Fibroblast of villous mesenchyme (primary cell): ENCODE results near the gene SPTB. TPM values are rescaled to one million over a fixed set of nuclear protein-coding genes. Genes with fewer than 3 reads are reported as not detected.

Experiments used
- DNase-seq: peaks from one replicate; pipeline ENCODE4 v3.0.0-alpha.2; 2010; ENCODE audit warnings: low read depth
- H3K4me3 ChIP-seq: 2 replicates; pipeline ENCODE4 v1.5.1; 2011; ENCODE audit warnings: low read depth, mild to moderate bottlenecking, low read length
- CTCF ChIP-seq: IDR thresholded peaks from 2 replicates; pipeline ENCODE4 v1.5.1; 2012; ENCODE audit warnings: low read depth, mild to moderate bottlenecking, low read length; ENCODE audit not compliant: insufficient read depth
- total RNA-seq: library from RNA; depleted of rRNA; stranded (reverse); fragments of >200 nt; gene quantifications from 2 replicates; pipeline ENCODE4 v1.2.3, GENCODE V29; 2012

Gene SPTB
- total RNA-seq, 1 donor: under 0.01 TPM

- DNase-seq: peak; percentile 72
- no peak overlapping the region for H3K4me3 ChIP-seq
- no peak for TF ChIP-seq CTCF
These were observed 91.0 kb downstream of the SPTB start for GRCh38 chr14:64788706-64789105.

- H3K4me3 ChIP-seq: no peak overlapping the region
- no peak for DNase-seq
- TF ChIP-seq CTCF: no peak
These were observed 92.1 kb downstream of the SPTB start for GRCh38 chr14:64787619-64788018.

- DNase-seq: peak; percentile 16
- TF ChIP-seq CTCF: no peak
These were observed 93.2 kb downstream of the SPTB start for GRCh38 chr14:64786296-64787149.

GRCh38 chr14:64784006-64784405, 95.7 kb downstream of the SPTB start:
- DNase-seq: no peak
- H3K4me3 ChIP-seq: no peak overlapping the region
- TF ChIP-seq CTCF: no peak

More at GRCh38 chr14:64786296-64787149, 93.2 kb downstream of the SPTB start:
- no peak overlapping the region for H3K4me3 ChIP-seq

GRCh38 chr14:64782196-64782595, 97.5 kb downstream of the SPTB start:
- H3K4me3 ChIP-seq: no peak overlapping the region
- DNase-seq: no peak
- no peak for TF ChIP-seq CTCF

GRCh38 chr14:64779472-64779871, 100.2 kb downstream of the SPTB start:
- TF ChIP-seq CTCF: no peak
- H3K4me3 ChIP-seq: no peak overlapping the region
- no peak for DNase-seq
